GM19025 (cell line): ENCODE results near the gene ORAI2.

Experiments
- ATAC-seq: cut with Tn5 transposase; IDR thresholded peaks from one replicate; pipeline ENCODE4 v1.9.1; 2021; ENCODE audit warnings: mild to moderate bottlenecking, low read depth, moderate library complexity; ENCODE audit not compliant: unreplicated experiment

The ORAI2 gene

GRCh38 chr7:102413091-102413490 lies 20.3 kb upstream of the ORAI2 start:
- no peak for ATAC-seq

DNA sequence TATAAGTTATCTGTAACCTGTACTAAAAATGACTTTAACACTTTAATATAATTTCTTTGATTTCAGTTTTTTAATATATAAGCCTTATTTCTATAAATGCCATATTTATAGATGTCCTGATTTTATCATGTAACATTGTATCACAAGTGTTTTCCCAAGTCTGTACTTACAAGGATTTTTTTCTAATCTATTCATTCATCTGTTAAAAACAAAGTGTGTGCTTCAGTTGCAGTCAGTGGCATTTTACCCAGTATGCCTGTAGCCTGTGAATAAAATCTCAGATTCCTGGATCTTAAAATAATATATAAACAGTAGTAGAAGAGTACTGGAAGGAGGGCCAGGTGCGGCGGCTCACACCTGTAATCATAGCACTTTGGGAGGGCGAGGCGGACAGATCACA lies 19.8 kb upstream of the ORAI2 start:
- ATAC-seq, result no peak

DNA sequence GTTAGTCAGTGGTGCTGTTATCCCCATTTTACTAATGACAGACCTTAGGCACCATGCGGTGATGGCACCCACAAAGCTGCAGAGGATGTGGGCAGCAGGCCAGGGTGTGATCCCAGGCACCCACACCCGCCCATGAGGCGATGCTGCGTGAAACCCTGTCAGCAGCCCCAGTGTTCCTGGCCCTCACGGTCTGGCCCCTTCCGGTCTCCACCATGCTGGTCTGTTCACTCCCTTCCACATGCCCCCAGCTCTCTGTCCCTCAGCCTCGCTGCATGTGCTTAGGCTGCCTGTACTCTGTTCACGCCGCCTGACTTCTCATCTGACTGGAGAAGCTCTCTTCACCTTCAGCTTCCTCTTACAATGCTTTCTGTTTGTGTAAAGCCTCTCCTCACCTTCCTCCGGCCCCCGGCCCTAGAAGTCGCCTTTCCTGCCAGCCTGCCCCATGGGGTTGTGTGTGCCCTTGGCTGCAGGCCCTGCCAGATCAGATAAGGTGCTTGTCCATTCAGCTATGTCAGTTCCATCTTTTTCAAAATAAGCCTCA lies 17.6 kb upstream of the ORAI2 start:
- no peak for ATAC-seq

DNA sequence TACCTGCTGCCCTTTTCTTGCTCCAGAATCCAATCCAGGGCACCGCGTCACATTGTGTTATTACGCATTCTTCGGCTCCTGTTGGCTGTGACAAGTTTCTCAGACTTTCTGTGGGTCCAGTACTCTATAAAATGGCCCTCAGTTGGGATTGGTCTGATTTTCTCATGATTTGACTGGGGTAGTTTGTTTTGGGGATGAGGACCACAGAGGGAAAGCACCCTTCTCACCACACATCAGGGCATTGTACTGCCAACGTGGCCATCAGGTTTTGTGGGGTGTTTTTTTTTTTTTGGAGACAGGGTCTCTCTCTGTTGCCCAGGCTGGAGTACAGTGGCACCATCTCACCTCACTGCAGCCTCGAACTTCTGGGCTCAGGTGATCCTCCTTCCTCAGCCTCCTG lies 17.0 kb upstream of the ORAI2 start:
- ATAC-seq, result no peak

- no peak for ATAC-seq
Measured at GRCh38 chr7:102417105-102417504, 16.3 kb upstream of the ORAI2 start.

- no peak for ATAC-seq
Measured at GRCh38 chr7:102418592-102418991, 14.8 kb upstream of the ORAI2 start.

DNA sequence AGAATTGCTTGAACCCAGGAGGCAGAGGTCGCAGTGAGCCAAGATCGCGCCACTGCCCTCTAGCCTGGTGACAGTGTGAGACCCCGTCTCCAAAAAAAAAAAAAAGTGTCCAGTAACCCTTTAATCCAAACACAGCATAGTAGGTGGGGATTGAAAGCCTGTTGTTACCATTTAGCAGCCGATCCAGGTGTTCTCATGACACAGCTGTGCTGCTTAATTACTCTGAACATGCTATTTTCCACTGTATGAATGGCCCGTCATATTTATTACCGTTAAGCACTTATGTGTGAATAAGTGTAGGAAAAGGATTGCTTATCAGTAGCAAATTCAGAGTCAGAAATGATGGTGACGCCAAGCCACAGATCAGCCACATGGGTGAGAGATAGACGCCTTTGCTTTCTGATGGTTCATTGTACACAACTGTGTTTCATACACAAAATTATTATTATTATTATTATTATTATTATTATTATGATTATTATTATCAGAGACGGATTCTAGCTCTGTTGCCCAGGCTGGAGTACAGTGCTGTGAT lies 11.6 kb upstream of the ORAI2 start:
- ATAC-seq, result no peak

GRCh38 chr7:102424129-102424551 lies 9.2 kb upstream of the ORAI2 start:
- ATAC-seq, result no peak

DNA sequence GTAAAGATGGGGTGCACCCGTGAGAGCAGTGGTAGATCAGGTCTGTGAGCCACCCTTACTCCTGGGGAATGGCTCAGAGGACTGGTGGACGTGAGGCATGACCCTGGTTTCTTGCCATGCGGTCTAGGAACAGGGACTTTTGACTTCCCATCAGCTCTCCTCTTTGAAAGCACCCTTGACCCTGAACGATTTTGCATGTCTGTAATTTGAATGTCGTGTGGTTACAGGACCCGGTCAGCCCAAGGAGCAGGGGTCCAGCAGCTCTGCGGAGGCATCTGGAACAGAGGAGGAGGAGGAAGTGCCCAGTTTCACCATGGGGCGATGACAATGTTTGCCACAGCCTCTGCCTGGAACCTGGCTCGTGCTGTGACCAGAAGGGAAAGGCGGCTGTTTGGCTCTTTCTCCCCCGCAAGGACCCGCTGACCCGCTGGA lies 8.6 kb upstream of the ORAI2 start:
- ATAC-seq, result peak; percentile 33

- peak; percentile 61 for ATAC-seq
Measured at GRCh38 chr7:102425639-102426267, 7.6 kb upstream of the ORAI2 start.

- peak; percentile 37 for ATAC-seq
Measured at GRCh38 chr7:102426268-102427018, 6.9 kb upstream of the ORAI2 start.

- ATAC-seq, result no peak
Measured at GRCh38 chr7:102427019-102427405, 6.4 kb upstream of the ORAI2 start.

DNA sequence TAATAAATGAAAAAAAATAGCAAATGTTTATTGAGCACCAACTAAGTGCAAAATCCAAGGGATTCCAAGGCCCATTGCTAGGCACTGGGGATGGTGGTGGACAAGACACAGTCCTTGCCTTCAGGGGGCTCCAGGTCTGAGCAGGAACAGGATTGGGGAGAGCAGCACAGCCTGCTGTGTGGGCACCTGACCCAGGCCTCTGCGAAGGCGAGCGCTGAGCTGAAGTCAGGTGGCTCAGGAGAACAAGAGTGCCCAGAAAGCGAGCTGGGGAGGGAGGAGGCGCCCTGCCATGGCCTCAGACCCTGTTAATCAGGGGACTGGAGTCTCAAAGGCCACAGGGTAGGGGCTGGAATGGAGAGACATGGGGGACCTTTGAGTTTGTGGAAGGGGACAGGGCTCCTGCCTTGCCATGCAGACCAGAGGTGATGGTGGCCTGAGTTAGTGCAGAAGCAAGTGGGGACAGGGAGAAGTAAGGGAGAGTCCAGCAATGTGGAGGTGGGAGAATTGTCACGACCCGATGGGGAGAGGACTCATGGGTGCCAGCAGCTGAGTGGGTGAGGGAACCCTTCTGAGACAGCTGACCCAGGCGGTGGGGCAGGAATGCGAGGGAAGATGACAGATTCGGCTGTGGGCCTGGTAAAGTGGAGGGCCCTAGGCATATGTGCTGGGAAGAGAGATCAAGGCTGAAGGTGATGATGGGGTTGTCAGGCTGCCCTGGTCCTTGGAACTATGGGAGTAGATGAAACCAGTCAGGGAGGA lies 4.1 kb upstream of the ORAI2 start:
- ATAC-seq, result no peak

- ATAC-seq, result no peak
Measured at GRCh38 chr7:102431617-102432298, 1.6 kb upstream of the ORAI2 start.

DNA sequence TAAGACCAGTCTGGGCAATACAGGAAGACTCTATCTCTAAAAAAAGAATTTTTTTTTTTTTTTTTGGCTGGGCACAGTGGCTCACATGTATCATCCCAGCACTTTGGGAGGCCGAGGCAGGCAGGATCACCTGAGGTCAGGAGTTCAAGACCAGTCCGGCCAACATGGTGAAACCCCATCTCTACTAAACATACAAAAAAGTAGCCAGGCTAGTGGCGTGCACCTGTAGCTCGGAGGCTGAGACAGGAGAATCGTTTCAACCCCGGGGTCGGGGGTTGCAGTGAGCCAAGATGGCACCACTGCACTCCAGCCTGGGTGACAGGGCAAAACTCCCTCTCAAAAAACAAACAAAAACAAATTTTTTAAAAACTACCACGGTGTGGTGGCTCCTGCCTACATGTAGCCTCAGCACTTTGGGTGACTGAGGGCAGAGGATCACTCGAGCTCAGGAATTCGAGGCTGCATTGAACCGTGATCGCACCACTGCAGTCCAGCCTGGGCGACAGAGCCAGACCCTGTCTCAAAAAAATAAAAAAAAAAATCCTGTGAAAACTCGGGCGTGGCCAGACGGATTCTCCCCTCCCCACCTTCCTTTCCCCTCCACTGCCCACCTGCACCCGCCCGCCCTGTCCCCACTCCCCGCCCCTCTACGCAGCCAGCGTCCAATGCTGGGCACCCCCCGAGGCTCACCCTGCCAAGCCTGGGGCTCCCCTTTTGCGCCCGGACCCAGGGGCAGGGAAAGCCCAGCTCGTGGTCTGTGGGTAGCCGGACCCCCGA lies 745 bp upstream of the ORAI2 start:
- peak; percentile 22 for ATAC-seq

- no peak for ATAC-seq
Measured at GRCh38 chr7:102434039-102434486, 688 bp downstream of the ORAI2 start.

DNA sequence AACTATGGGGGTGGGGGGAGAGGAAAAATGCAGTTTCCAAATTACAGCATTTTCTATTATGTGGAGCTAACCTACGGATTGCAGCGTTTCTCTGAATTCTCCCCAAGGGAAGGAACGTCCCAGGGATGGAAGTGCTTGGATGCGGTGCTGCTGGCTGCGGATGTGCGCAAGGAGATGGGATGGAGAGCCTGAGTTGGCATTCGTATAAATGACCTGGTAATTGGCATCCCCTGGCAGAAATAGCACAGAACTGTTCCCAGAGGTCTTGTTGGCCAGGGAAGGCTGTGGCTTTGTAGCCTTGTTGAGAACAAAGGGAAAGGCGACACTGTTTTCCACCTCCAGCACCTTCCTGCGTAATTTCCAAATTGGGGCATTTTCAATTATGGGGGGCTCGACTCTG lies 2.7 kb downstream of the ORAI2 start:
- ATAC-seq, result no peak

GRCh38 chr7:102439963-102440795 lies 6.8 kb downstream of the ORAI2 start:
- ATAC-seq, result no peak
